ENCODE measurements around the gene DNAJB2.
A peak's percentile ranks its signal among the peaks of the same experiment; 100 is the strongest.
"Not testable (repeated sequence)": the region's sequence is repeated elsewhere in the genome, so short reads cannot be mapped to it uniquely, and the experiment has no call there.

Gene DNAJB2

DNA sequence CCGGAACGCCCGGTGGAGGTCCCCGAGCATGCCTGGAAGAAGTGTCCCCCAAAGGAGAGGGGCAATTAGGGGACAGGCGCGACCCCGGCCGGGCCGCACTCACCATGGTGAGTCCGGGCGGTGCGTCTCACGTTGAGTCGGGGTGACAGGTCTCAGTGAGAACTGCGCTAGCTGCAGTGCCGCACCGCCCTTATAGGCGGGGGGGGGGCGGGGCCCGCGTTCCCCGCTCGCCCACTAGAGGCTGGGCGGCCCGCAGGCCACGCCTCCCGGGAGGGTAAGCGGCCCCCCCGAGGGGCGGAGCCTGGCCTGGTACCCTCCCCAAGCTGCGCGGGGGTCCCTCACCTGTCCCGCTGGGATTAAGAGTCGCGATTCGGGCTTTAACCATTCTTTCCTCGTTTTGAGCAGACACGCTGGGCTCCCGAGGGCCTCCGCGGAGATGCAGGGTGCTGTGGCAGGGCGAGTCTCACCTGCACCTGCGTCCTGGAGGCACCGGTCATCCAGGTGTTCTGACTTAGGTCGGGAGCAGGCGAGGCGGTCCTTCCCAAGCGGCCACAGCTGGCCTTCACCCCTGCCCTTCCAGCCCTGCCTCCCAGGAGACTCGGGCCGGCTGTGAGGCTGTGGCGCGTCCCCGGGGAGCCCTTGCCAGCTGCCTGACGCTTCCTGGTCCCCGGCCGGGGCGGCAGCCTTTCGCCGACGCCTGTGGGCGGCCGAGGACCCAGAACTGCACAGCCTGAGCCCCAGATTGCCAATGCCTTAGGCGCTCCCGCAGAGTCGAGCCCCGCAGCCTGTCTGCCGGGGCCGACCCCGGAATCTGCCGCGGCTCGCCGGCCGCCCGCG, 25.2 kb upstream of the DNAJB2 start, which contains the start of gene TUBA4A:
Gene TUBA4A (minus strand): TSS at position 166 of the 837 bp plus-strand sequence. CDS start 60 bp downstream, at position 106.
- Histone ChIP-seq H3K14ac (ENCODE audit: low read length) (no peak within 1 kb of the TSS), H3K9ac (ENCODE audit: low read length) (no peak within 1 kb of the TSS), H3K79me1 (ENCODE audit: low read length) (no peaks in the 10 kb centered on the region), H3K9me3 (ENCODE audit: insufficient read depth, low read depth, low read length) (peaks cover 10% of the 10 kb centered on the region), H3K4me3 (ENCODE audit: low read depth, low read length) (peak within 1 kb of the TSS; percentile 6), H3K4me1 (ENCODE audit: control insufficient read depth in 1 of 2, insufficient read depth in 2 of 2, low read length in 2 of 2) (peaks cover 18 to 23% of the 10 kb centered on the region in 2 experiments), H2AFZ (ENCODE audit: insufficient read depth, low read length, poor library complexity) (peak within 1 kb of the TSS; percentile 24), H2BK120ac (ENCODE audit: insufficient read depth, low read length, poor library complexity) (no peak within 1 kb of the TSS), H3K18ac (ENCODE audit: low read length) (no peak within 1 kb of the TSS), H3K23ac (ENCODE audit: low read length) (no peak within 1 kb of the TSS), H4K8ac (ENCODE audit: low read depth, low read length) (no peak within 1 kb of the TSS), H4K12ac (ENCODE audit: low read depth, low read length) (no peak within 1 kb of the TSS), H2BK5ac (ENCODE audit: low read depth, low read length, poor library complexity) (no peak within 1 kb of the TSS), H3K27ac (ENCODE audit: low read depth, low read length) (no peak within 1 kb of the TSS), H3K4ac (ENCODE audit: low read depth, low read length) (no peak within 1 kb of the TSS), H3K79me2 (ENCODE audit: control insufficient read depth, insufficient read depth, low read length, poor library complexity) (no peaks in the 10 kb centered on the region), H3K27me3 (ENCODE audit: insufficient read depth, low read length) (peaks cover 44% of the 10 kb centered on the region), H3K36me3 (ENCODE audit: control insufficient read depth in 1 of 2, insufficient read depth in 2 of 2, low read length in 2 of 2) (peaks cover 0 to 2% of the 10 kb centered on the region in 2 experiments), H2BK12ac (ENCODE audit: low read length) (no peak within 1 kb of the TSS), H3K4me2 (ENCODE audit: low read length) (peak within 1 kb of the TSS; percentile 53), H4K91ac (ENCODE audit: low read depth, low read length) (no peak within 1 kb of the TSS), H2AK5ac (ENCODE audit: low read length) (no peak within 1 kb of the TSS)
- no CpG with 5 or more reads among the region's 76 CpGs for WGBS (ENCODE audit: extremely low coverage, insufficient coverage, insufficient read length)
- DNase-seq, result peak; percentile 50 to 64

GRCh38 chr2:219254590-219255201, 24.5 kb upstream of the DNAJB2 start:
- WGBS (ENCODE audit: extremely low coverage, insufficient coverage, insufficient read length), result no CpG with 5 or more reads among the region's 12 CpGs
- no peak overlapping the region for H3K23ac ChIP-seq (ENCODE audit: low read length)
- peaks cover 44% of the 10 kb centered on the region for H3K27me3 ChIP-seq (ENCODE audit: insufficient read depth, low read length)
- H2AFZ ChIP-seq (ENCODE audit: insufficient read depth, low read length, poor library complexity), result no peak overlapping the region
- no peak overlapping the region for H3K27ac ChIP-seq (ENCODE audit: low read depth, low read length)
- H4K8ac ChIP-seq (ENCODE audit: low read depth, low read length), result no peak overlapping the region
- H3K4me1 ChIP-seq (ENCODE audit: control insufficient read depth in 1 of 2, insufficient read depth in 2 of 2, low read length in 2 of 2), result peaks cover 12 to 15% of the 10 kb centered on the region in 2 experiments
- peaks cover 10% of the 10 kb centered on the region for H3K9me3 ChIP-seq (ENCODE audit: insufficient read depth, low read depth, low read length)
- H3K36me3 ChIP-seq (ENCODE audit: control insufficient read depth in 1 of 2, insufficient read depth in 2 of 2, low read length in 2 of 2), result no peaks in the 10 kb centered on the region
- no peak overlapping the region for H3K9ac ChIP-seq (ENCODE audit: low read length)
- peak overlapping the region; percentile 53 for H3K4me2 ChIP-seq (ENCODE audit: low read length)
- H4K12ac ChIP-seq (ENCODE audit: low read depth, low read length), result no peak overlapping the region
- H2BK5ac ChIP-seq (ENCODE audit: low read depth, low read length, poor library complexity), result no peak overlapping the region
- H2BK12ac ChIP-seq (ENCODE audit: low read length), result no peak overlapping the region
- no peak overlapping the region for H3K4ac ChIP-seq (ENCODE audit: low read depth, low read length)
- no peak overlapping the region for H2BK120ac ChIP-seq (ENCODE audit: insufficient read depth, low read length, poor library complexity)
- no peak for DNase-seq
- H3K18ac ChIP-seq (ENCODE audit: low read length), result no peak overlapping the region
- no peak overlapping the region for H3K14ac ChIP-seq (ENCODE audit: low read length)
- H3K79me1 ChIP-seq (ENCODE audit: low read length), result no peaks in the 10 kb centered on the region
- no peaks in the 10 kb centered on the region for H3K79me2 ChIP-seq (ENCODE audit: control insufficient read depth, insufficient read depth, low read length, poor library complexity)
- H3K4me3 ChIP-seq (ENCODE audit: low read depth, low read length), result no peak overlapping the region
- H2AK5ac ChIP-seq (ENCODE audit: low read length), result no peak overlapping the region
- no peak overlapping the region for H4K91ac ChIP-seq (ENCODE audit: low read depth, low read length)

DNA sequence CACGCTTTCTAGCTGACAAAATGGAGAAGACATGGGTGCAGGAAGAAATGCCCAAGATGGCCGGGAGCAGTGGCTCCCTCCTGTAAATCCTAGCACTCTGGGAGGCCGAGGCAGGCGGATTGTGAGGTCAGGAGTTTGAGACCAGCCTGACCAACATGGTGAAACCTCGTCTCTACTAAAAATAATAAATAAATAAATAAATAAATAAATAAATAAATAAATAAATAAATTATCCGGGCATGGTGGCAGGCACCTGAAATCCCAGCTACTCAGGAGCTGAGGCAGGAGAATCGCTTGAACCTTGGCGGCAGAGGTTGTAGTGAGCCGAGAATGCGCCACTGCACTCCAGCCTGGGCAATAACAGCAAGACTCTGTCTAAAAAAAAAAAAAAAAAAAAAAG, 20.2 kb upstream of the DNAJB2 start:
- not testable (repeated sequence) for H4K12ac ChIP-seq (ENCODE audit: low read depth, low read length); H3K36me3 ChIP-seq (ENCODE audit: control insufficient read depth in 1 of 2, insufficient read depth in 2 of 2, low read length in 2 of 2); DNase-seq; H2BK12ac ChIP-seq (ENCODE audit: low read length); H3K18ac ChIP-seq (ENCODE audit: low read length); H3K27ac ChIP-seq (ENCODE audit: low read depth, low read length); H2BK120ac ChIP-seq (ENCODE audit: insufficient read depth, low read length, poor library complexity); H3K4me3 ChIP-seq (ENCODE audit: low read depth, low read length); H3K14ac ChIP-seq (ENCODE audit: low read length); H3K23ac ChIP-seq (ENCODE audit: low read length); H2BK5ac ChIP-seq (ENCODE audit: low read depth, low read length, poor library complexity); H4K8ac ChIP-seq (ENCODE audit: low read depth, low read length); H3K4me1 ChIP-seq (ENCODE audit: control insufficient read depth in 1 of 2, insufficient read depth in 2 of 2, low read length in 2 of 2); H3K9ac ChIP-seq (ENCODE audit: low read length); H3K4ac ChIP-seq (ENCODE audit: low read depth, low read length); H4K91ac ChIP-seq (ENCODE audit: low read depth, low read length); H3K9me3 ChIP-seq (ENCODE audit: insufficient read depth, low read depth, low read length); H2AK5ac ChIP-seq (ENCODE audit: low read length); H2AFZ ChIP-seq (ENCODE audit: insufficient read depth, low read length, poor library complexity); H3K79me2 ChIP-seq (ENCODE audit: control insufficient read depth, insufficient read depth, low read length, poor library complexity); H3K79me1 ChIP-seq (ENCODE audit: low read length); H3K4me2 ChIP-seq (ENCODE audit: low read length)
- H3K27me3 ChIP-seq (ENCODE audit: insufficient read depth, low read length), result peaks cover 17% of the 10 kb centered on the region
- WGBS (ENCODE audit: extremely low coverage, insufficient coverage, insufficient read length), result no CpG with 5 or more reads among the region's 10 CpGs

DNA sequence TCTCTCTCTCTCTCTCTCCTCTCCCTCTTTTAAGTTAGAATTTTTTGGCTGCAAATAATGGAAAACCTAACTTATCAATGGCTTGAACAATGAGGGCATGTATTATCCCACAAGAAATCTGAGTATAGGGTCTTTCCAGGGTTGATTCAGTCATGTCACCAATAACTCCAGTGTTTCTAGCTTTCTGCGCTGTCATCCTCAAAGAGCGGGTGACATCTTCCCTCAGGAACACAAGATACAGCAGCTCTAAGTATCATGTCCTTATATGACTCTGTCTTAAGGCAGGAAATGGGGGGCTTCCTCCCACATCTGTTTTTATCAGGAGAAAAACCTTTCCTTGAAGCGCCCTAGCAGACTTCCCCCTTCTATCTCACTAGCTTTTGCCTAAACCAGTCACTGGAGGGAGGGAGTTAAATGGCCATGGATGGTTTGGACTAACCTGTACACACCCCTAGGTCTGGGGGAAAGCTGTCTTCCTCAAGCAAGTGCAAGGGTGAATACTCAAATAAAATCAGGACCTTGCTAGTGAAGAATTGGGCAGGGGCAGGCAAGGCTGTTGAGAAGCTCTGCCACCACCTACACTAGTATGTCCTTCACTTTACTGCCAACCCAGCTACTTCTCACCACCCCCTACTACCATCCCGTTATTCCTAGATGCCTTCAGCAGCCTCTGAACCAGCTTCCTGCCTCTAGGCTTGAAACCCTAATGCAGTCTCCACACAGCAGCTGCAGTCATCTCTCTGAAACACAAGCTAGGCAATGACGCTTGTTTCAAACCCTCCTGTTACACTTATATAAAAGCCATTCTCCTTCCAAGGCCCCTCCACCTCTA, 17.9 kb upstream of the DNAJB2 start:
- Histone ChIP-seq H4K8ac (ENCODE audit: low read depth, low read length) (no peak overlapping the region), H3K4me1 (ENCODE audit: control insufficient read depth in 1 of 2, insufficient read depth in 2 of 2, low read length in 2 of 2) (no peaks in the 10 kb centered on the region), H3K18ac (ENCODE audit: low read length) (no peak overlapping the region), H3K79me1 (ENCODE audit: low read length) (no peaks in the 10 kb centered on the region), H3K79me2 (ENCODE audit: control insufficient read depth, insufficient read depth, low read length, poor library complexity) (no peaks in the 10 kb centered on the region), H3K36me3 (ENCODE audit: control insufficient read depth in 1 of 2, insufficient read depth in 2 of 2, low read length in 2 of 2) (no peaks in the 10 kb centered on the region), H3K9ac (ENCODE audit: low read length) (no peak overlapping the region), H3K4me3 (ENCODE audit: low read depth, low read length) (no peak overlapping the region), H3K23ac (ENCODE audit: low read length) (no peak overlapping the region), H2AFZ (ENCODE audit: insufficient read depth, low read length, poor library complexity) (no peak overlapping the region), H3K27me3 (ENCODE audit: insufficient read depth, low read length) (no peaks in the 10 kb centered on the region), H3K14ac (ENCODE audit: low read length) (no peak overlapping the region), H4K91ac (ENCODE audit: low read depth, low read length) (no peak overlapping the region), H3K27ac (ENCODE audit: low read depth, low read length) (no peak overlapping the region), H2BK120ac (ENCODE audit: insufficient read depth, low read length, poor library complexity) (no peak overlapping the region), H3K9me3 (ENCODE audit: insufficient read depth, low read depth, low read length) (peaks cover 1% of the 10 kb centered on the region), H3K4me2 (ENCODE audit: low read length) (no peak overlapping the region), H4K12ac (ENCODE audit: low read depth, low read length) (no peak overlapping the region), H2AK5ac (ENCODE audit: low read length) (no peak overlapping the region), H2BK12ac (ENCODE audit: low read length) (no peak overlapping the region), H3K4ac (ENCODE audit: low read depth, low read length) (no peak overlapping the region), H2BK5ac (ENCODE audit: low read depth, low read length, poor library complexity) (no peak overlapping the region)
- no CpG with 5 or more reads among the region's 5 CpGs for WGBS (ENCODE audit: extremely low coverage, insufficient coverage, insufficient read length)
- DNase-seq, result no peak
